ENCODE measurements around the gene RPL27.

The RPL27 gene

GRCh38 chr17:43021741-43022512 is 23.7 kb downstream of the RPL27 start, which contains the start of gene VAT1:
TSS of gene VAT1 (minus strand) at chr17:43022385. CDS start at chr17:43022322, 63 bp downstream.
- DNase-seq: peak; percentile 46

- DNase-seq: peak; percentile 88
Observed at GRCh38 chr17:43024407-43025289, 26.4 kb downstream of the RPL27 start, which contains the start of gene RND2. TSS of gene RND2 (plus strand) at chr17:43025231. CDS start at chr17:43025348, 117 bp downstream.

GRCh38 chr17:43025290-43025657 is 27.1 kb downstream of the RPL27 start:
- DNase-seq: no peak

GRCh38 chr17:43025766-43026537 is 27.7 kb downstream of the RPL27 start:
- no peak for DNase-seq

- no peak for DNase-seq
Observed at GRCh38 chr17:43026595-43026994, 28.4 kb downstream of the RPL27 start.

GRCh38 chr17:43027091-43028032 is 29.1 kb downstream of the RPL27 start:
- DNase-seq: no peak

GRCh38 chr17:43028221-43028861 is 30.1 kb downstream of the RPL27 start:
- no peak for DNase-seq

- DNase-seq: no peak
Observed at GRCh38 chr17:43030137-43030767, 32.0 kb downstream of the RPL27 start.

GRCh38 chr17:43031666-43032065 is 33.4 kb downstream of the RPL27 start:
- no peak for DNase-seq

- no peak for DNase-seq
Observed at GRCh38 chr17:43033948-43034881, 36.0 kb downstream of the RPL27 start.

- DNase-seq: no peak
Observed at GRCh38 chr17:43034894-43035293, 36.7 kb downstream of the RPL27 start.

GRCh38 chr17:43039646-43040045 is 41.4 kb downstream of the RPL27 start:
- DNase-seq: no peak

GRCh38 chr17:43040655-43041054 is 42.4 kb downstream of the RPL27 start:
- DNase-seq: no peak

GRCh38 chr17:43042025-43042628 is 43.9 kb downstream of the RPL27 start:
- DNase-seq: no peak

GRCh38 chr17:43043307-43043706 is 45.1 kb downstream of the RPL27 start:
- no peak for DNase-seq

GRCh38 chr17:43044024-43044423 is 45.8 kb downstream of the RPL27 start:
- no peak for DNase-seq

GRCh38 chr17:43051969-43052368 is 53.8 kb downstream of the RPL27 start:
- no peak for DNase-seq

Measured in T1000 (cell line).